MCF 10A (cell line): Measurements from ENCODE around the gene GABARAPL1. TPM values are rescaled to one million over a fixed set of nuclear protein-coding genes. Genes with fewer than 3 reads are reported as not detected.

Experiments used
- BruUV-seq: library from RNA; stranded (reverse); fragments of 400-500 nt; replicated peaks from 2 replicates; lab custom pipeline; 2021; lab: Mats Ljungman, UMichigan
- CTCF ChIA-PET: fragments of 300-600 bp; sonication (Branson Sonifier 250); formaldehyde crosslinking; extraction: SDS; loops from one replicate; lab custom pipeline; 2021; ENCODE audit warnings: antibody characterized with exemption, inconsistent platforms; lab: Yijun Ruan, JAX
- POLR2A ChIA-PET: fragments of 300-600, 350-650 bp; sonication (Branson Sonifier 250); formaldehyde crosslinking; extraction: SDS; loops from one replicate; lab custom pipeline; 2020; ENCODE audit warnings: antibody characterized with exemption, inconsistent platforms; lab: Yijun Ruan, JAX
- DNase-seq: peaks from one replicate; pipeline ENCODE4 v3.0.0-alpha.2; 2018; ENCODE audit not compliant: unreplicated experiment
- H3K27ac Mint-ChIP-seq: one replicate; pipeline ENCODE4 v1.8.0; 2022; ENCODE audit warnings: mild to moderate bottlenecking, low read depth, mixed read lengths; ENCODE audit not compliant: unreplicated experiment
- H3K27me3 Mint-ChIP-seq: one replicate; pipeline ENCODE4 v1.8.0; 2022; ENCODE audit warnings: mixed read lengths; ENCODE audit not compliant: insufficient read depth, unreplicated experiment
- H3K36me3 Mint-ChIP-seq: one replicate; pipeline ENCODE4 v1.8.0; 2022; ENCODE audit warnings: mild to moderate bottlenecking, moderate library complexity, mixed read lengths; ENCODE audit not compliant: insufficient read depth, unreplicated experiment
- H3K4me1 Mint-ChIP-seq: one replicate; pipeline ENCODE4 v1.8.0; 2022; ENCODE audit warnings: mixed read lengths; ENCODE audit not compliant: insufficient read depth, unreplicated experiment
- H3K4me3 Mint-ChIP-seq: one replicate; pipeline ENCODE4 v1.8.0; 2022; ENCODE audit warnings: mild to moderate bottlenecking, moderate library complexity, mixed read lengths; ENCODE audit not compliant: unreplicated experiment
- H3K9me3 Mint-ChIP-seq: one replicate; pipeline ENCODE4 v1.8.0; 2022; ENCODE audit warnings: mixed read lengths; ENCODE audit not compliant: unreplicated experiment
- CTCF ChIP-seq: fragments of 200-600 bp; IDR thresholded peaks from one replicate; pipeline ENCODE4 v1.8.0; 2022; ENCODE audit warnings: antibody characterized with exemption, mild to moderate bottlenecking; ENCODE audit not compliant: unreplicated experiment
- intact Hi-C: fragments of 100-400 bp; cut with micrococcal nuclease; formaldehyde crosslinking; loops from 2 replicates; pipeline ENCODE4 v1.14.1; 2022
- total RNA-seq: library from RNA; stranded (reverse); gene quantifications from 2 replicates; pipeline ENCODE4 v1.2.3, GENCODE V29; 2022

The GABARAPL1 gene
- total RNA-seq, 1 experiment from 2014 or later, result 19.7 TPM

GRCh38 chr12:10256064-10256463 is 43.4 kb downstream of the GABARAPL1 start:
- no peaks in the 10 kb centered on the region for H3K9me3 Mint-ChIP-seq
- no peak for DNase-seq
- intact Hi-C loops, result no loop called here
- BruUV-seq, result no TSS peak
- ChIA-PET CTCF (no interaction called here), POLR2A (no interaction called here)
- no peaks in the 10 kb centered on the region for H3K36me3 Mint-ChIP-seq
- no peak overlapping the region for H3K4me3 Mint-ChIP-seq
- H3K27me3 Mint-ChIP-seq, result no peaks in the 10 kb centered on the region
- H3K27ac Mint-ChIP-seq, result no peak overlapping the region
- no peaks in the 10 kb centered on the region for H3K4me1 Mint-ChIP-seq
- no peak for TF ChIP-seq CTCF

- POLR2A ChIA-PET, result no interaction called here
Measured at GRCh38 chr12:10260927-10261326, 48.2 kb downstream of the GABARAPL1 start.

GRCh38 chr12:10268037-10268436 is 55.4 kb downstream of the GABARAPL1 start:
- ChIA-PET CTCF (interaction anchor here (0.6 kb wide), 1 partner anchor 30 kb away, joined by 3 read pairs; no protein-coding TSS in a partner anchor), POLR2A (no interaction called here)
- Mint-ChIP-seq H3K9me3 (no peaks in the 10 kb centered on the region), H3K4me1 (no peaks in the 10 kb centered on the region), H3K27ac (no peak overlapping the region), H3K4me3 (no peak overlapping the region), H3K27me3 (no peaks in the 10 kb centered on the region), H3K36me3 (no peaks in the 10 kb centered on the region)
- intact Hi-C loops, result no loop called here
- DNase-seq, result no peak
- BruUV-seq, result no TSS peak
- no peak for TF ChIP-seq CTCF

More at GRCh38 chr12:10260927-10261326, 48.2 kb downstream of the GABARAPL1 start:
- Mint-ChIP-seq H3K27me3 (no peaks in the 10 kb centered on the region), H3K27ac (no peak overlapping the region), H3K4me3 (no peak overlapping the region), H3K9me3 (no peaks in the 10 kb centered on the region), H3K4me1 (no peaks in the 10 kb centered on the region), H3K36me3 (no peaks in the 10 kb centered on the region)
- intact Hi-C loops, result no loop called here
- TF ChIP-seq CTCF, result no peak
- DNase-seq, result no peak
- BruUV-seq, result no TSS peak
- CTCF ChIA-PET, result interaction anchor here (1.8 kb wide), 1 partner anchor 25 kb away, joined by 5 read pairs; no protein-coding TSS in a partner anchor

GRCh38 chr12:10272467-10272866 is 59.8 kb downstream of the GABARAPL1 start:
- no peaks in the 10 kb centered on the region for H3K27me3 Mint-ChIP-seq
- no peak for TF ChIP-seq CTCF
- no peaks in the 10 kb centered on the region for H3K36me3 Mint-ChIP-seq
- no peak overlapping the region for H3K4me3 Mint-ChIP-seq
- no peak for DNase-seq
- no peaks in the 10 kb centered on the region for H3K9me3 Mint-ChIP-seq
- H3K4me1 Mint-ChIP-seq, result no peaks in the 10 kb centered on the region
- no TSS peak for BruUV-seq
- POLR2A ChIA-PET, result no interaction called here
- H3K27ac Mint-ChIP-seq, result no peak overlapping the region
- intact Hi-C loops, result no loop called here
- CTCF ChIA-PET, result no interaction called here

Other genes with a start within 250 kb of the GABARAPL1 start
- gene CLEC12A, start 241.5 kb upstream of the GABARAPL1 start, total RNA-seq, result not detected in 2 replicates
- not detected in 2 replicates for gene CLEC1B, start 213.8 kb upstream of the GABARAPL1 start, total RNA-seq
- gene CLEC12B, start 202.2 kb upstream of the GABARAPL1 start, total RNA-seq, result not detected in 2 replicates
- not detected in 2 replicates for gene CLEC9A, start 182.2 kb upstream of the GABARAPL1 start, total RNA-seq
- not detected in 2 replicates for gene CLEC1A, start 113.9 kb upstream of the GABARAPL1 start, total RNA-seq
- not detected in 2 replicates for gene CLEC7A, start 82.7 kb upstream of the GABARAPL1 start, total RNA-seq
- gene OLR1, start 40.7 kb upstream of the GABARAPL1 start, total RNA-seq, result 0.25 TPM in 1 of 2 replicates, not detected in the other
- gene TMEM52B, start 33.8 kb upstream of the GABARAPL1 start, total RNA-seq, result not detected in 2 replicates
- not detected in 2 replicates for gene KLRD1, start 95.0 kb downstream of the GABARAPL1 start, total RNA-seq
- 0.54 and 2.3 TPM in 2 replicates for gene KLRK1, start 177.2 kb downstream of the GABARAPL1 start, total RNA-seq
- 0.66 and 0.84 TPM in 2 replicates for gene KLRC4, start 196.9 kb downstream of the GABARAPL1 start, total RNA-seq
- gene KLRC3, start 207.7 kb downstream of the GABARAPL1 start, total RNA-seq, result 0.81 and 2.3 TPM in 2 replicates
- gene KLRC2, start 223.1 kb downstream of the GABARAPL1 start, total RNA-seq, result 1.9 and 5.2 TPM in 2 replicates
- gene KLRC1, start 240.5 kb downstream of the GABARAPL1 start, total RNA-seq, result not detected in 2 replicates